HG03520 (cell line): ENCODE data around the gene SLC22A13.

Source experiments
- ATAC-seq: cut with Tn5 transposase; IDR thresholded peaks from one replicate; pipeline ENCODE4 v1.9.1; 2021; ENCODE audit warnings: mild to moderate bottlenecking, moderate library complexity; ENCODE audit not compliant: unreplicated experiment

The SLC22A13 gene

DNA sequence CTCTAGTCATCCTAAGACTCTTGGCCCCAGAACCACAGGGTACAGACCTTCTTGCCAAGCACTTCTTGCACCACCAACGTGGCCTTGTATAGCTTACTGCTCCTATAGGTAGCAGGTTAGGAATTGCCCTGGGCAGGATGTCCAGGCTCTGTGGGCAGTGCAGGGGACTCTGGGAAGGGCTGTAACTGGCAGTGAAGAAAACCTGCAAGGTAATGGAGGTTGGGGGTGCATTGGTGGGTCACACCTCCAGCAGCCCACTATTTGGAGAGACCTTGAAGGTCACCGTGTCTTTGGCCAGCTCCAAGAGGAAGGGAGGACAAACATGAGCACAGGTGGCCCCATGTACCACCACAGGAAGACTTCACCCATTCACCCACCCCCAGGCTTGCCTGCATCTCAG, 59.6 kb downstream of the SLC22A13 start:
- no peak for ATAC-seq

GRCh38 chr3:38327335-38328009, 61.9 kb downstream of the SLC22A13 start:
- ATAC-seq, result no peak
